HUDEP-2 (cell line): ENCODE results near the gene SLC22A17.
A peak's percentile ranks its signal among the peaks of the same experiment; 100 is the strongest.
"Not testable (repeated sequence)": the region's sequence is repeated elsewhere in the genome, so short reads cannot be mapped to it uniquely, and the experiment has no call there.

Experiments
- DNase-seq, 76 experiments: peaks; one replicate each; lab custom pipeline; 2025; ENCODE audit not compliant: unreplicated experiment in 76 of 76; lab: John Stamatoyannopoulos, UW

Gene SLC22A17

GRCh38 chr14:23347406-23348296 is 5.0 kb downstream of the SLC22A17 start:
- DNase-seq = no peak

- no peak for DNase-seq
Observed at GRCh38 chr14:23346693-23347405, 5.8 kb downstream of the SLC22A17 start.

GRCh38 chr14:23345987-23346692 is 6.5 kb downstream of the SLC22A17 start:
- no peak for DNase-seq

- DNase-seq = peak in 1 of 76 experiments; percentile 4
Observed at GRCh38 chr14:23344481-23344880, 8.2 kb downstream of the SLC22A17 start.

DNA sequence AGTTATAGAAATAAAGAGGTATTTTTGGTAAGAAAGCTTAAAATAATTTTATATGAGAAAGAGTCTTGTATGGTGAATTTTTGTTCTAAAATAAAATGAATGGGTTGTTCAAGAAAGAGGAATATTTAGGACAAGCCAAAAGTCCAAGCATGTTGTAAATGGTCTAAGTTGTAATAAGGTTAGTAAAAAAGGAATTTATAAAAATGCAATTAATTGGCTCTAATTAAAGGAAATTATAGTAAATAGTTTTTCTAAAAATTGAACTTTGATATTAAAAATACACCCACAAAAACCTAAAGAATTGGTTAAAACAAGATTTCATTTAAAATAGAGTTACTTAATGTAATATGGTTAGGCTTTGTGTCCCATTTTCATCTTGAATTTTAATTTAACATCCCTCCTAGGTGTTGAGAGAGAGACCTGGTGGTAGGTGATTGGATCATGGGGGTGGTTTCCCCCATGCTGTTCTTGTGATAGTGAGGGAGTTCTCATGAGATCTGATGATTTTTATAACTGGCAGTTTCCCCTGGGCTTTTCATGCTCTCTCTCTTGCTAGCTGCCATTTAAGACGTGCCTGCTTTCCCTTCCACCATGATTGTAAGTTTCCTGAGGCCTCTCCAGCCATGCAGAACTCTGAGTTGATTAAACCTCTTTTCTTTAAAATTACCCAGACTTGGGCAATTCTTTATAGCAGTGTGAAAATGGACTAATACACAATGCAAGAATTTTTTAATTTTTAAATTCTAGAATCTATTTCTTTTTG is 13.0 kb downstream of the SLC22A17 start:
- DNase-seq = no peak

DNA sequence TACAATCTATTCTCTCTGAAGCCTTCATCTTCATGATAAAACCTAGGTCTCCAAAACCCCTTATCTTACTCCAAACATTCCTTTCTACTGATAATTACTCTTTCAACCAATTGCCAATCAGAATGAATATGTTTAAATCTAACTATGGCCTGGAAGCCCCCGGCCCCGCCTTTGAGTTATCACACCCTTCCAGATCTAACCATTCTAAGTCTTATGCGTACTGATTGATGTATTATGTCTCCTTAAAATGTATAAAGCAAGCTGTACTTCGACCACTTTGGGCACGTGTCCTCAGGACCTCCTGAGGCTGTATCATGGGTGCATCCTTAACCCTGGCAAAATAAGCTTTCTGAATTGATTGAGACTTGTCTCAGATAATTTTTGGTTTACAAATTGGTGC is 17.1 kb downstream of the SLC22A17 start:
- no peak for DNase-seq

DNA sequence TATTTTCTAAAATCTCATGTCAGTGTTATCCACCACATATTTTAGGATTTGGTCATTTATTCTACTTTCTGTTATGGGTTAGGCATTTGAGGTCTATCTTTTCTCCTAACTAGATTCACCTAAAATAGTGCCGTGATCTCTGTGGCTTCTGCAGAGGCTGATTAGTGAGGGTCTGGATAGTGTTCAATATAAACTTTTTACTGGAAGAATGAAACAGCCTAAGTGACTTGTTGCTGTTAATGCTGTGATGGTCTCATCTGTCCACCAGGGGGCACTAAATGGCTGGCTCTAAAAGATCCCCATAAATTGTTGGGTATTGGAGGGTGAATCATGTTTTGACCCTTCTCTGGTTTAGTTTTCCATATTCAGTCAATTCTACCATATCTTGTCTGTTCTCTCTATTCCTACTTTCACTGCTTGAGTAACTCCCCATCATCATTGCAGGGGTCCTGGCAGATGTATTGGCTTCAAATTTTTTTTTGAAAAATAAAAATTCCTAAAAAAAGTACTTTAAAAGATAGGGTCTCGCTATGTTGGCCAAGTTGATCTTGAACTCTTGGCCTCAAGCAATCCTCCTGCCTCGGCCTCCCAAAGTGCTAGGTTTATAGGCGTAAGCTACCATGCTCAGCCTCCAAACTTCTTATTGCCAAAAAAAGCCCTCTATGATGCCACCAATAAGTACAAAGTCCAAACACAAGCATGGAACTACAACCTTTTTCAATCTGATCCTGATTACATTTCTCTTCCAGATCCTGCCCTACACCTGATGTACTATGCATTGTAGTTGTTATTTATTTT is 24.5 kb downstream of the SLC22A17 start:
- DNase-seq = peak in 55 of 76 experiments; percentile 5 to 64 (median 29)

GRCh38 chr14:23326491-23327332 is 26.0 kb downstream of the SLC22A17 start:
- DNase-seq = no peak

DNA sequence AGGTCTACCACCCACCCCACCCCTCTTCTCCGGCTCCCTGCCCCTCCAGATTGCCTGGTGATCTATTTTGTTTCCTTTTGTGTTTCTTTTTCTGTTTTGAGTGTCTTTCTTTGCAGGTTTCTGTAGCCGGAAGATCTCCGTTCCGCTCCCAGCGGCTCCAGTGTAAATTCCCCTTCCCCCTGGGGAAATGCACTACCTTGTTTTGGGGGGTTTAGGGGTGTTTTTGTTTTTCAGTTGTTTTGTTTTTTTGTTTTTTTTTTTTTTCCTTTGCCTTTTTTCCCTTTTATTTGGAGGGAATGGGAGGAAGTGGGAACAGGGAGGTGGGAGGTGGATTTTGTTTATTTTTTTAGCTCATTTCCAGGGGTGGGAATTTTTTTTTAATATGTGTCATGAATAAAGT is 26.9 kb downstream of the SLC22A17 start:
- not testable (repeated sequence) for DNase-seq

DNA sequence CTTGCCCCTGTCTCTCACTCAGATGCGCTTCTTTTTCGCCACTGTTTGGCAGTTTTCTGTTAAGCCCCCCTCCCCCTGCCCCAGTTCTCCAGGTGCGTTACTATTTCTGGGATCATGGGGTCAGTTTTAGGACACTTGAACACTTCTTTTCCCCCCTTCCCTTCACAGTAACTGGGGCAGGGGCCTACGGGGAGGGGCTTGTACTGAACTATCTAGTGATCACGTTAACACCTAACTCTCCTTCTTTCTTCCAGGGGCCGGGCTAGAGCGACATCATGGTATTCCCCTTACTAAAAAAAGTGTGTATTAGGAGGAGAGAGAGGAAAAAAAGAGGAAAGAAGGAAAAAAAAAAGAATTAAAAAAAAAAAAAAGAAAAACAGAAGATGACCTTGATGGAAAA is 27.7 kb downstream of the SLC22A17 start:
- no peak for DNase-seq

DNA sequence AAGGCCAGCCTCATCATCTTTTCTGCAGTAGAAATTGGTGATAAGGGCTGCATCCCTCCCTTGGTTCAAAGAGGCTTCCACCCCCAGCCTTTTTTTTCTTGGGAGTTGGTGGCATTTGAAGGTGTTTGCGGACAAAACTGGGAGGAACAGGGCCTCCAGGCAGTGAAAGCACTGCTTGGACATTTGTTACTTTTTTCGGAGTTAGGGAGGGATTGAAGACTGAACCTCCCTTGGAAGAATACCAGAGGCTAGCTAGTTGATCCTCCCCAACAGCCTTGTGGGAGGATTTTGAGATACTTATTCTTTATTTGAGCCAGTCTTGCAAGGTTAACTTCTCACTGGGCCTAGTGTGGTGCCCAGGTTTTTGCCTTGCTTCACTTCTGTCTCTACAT is 28.2 kb downstream of the SLC22A17 start:
- no peak for DNase-seq

DNA sequence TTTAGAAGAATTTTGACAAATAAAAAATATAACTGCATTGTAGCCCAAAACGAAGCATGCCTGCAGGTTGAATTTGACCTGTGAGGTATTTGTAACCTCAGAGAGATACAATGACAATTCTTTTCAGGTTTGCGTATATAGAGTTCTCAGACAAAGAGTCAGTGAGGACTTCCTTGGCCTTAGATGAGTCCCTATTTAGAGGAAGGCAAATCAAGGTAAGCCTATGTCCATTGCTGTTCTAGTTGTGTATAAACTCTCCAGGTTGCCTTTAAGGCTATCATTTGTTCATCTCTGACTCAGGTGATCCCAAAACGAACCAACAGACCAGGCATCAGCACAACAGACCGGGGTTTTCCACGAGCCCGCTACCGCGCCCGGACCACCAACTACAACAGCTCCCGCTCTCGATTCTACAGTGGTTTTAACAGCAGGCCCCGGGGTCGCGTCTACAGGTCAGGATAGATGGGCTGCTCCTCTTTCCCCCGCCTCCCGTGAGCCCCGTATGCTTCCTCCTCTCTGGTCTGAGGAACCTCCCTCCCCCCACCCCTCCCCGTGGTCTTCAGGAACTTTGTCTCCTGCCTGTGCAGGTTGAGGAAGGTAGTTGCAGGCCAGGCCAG is 28.7 kb downstream of the SLC22A17 start:
- no peak for DNase-seq

DNA sequence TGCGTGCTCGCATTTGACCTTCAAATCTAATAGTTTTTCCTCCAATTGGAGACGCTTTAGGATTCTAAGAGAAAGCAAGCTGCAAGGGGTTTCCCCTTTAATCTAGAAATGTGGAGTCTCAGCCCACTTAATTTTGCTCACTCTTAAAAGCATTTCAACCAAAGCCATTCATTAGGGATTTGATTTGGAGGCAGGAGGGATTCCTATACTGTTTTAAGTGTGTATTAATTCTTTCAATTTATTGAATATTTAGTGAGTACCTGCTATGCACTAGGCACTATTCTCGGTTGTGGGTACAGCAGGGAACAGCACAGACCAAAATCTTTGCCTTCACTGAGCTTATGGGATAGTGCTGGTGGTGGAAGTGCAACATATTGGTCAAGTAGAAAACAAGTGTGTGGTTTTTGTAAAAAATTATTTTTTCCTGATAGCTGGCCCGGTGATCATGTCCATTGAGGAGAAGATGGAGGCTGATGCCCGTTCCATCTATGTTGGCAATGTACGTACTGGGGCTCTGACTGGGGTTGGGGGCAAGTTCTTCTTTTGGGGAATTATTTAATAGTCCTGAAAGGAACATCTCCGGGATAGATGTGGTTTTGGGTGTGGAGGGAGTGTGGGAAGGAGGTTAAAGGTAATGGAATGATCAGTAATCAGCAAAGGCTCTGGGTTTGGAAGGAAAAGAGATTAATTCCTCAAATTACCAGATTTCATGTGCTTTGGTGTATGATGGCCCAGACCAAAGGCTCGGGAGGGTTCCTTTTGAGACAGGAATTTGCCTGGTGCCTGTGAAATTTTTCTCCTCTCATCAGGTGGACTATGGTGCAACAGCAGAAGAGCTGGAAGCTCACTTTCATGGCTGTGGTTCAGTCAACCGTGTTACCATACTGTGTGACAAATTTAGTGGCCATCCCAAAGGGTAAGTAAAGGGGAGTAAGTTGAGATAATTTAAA is 29.8 kb downstream of the SLC22A17 start:
- peak in 1 of 76 experiments; percentile 16 for DNase-seq

DNA sequence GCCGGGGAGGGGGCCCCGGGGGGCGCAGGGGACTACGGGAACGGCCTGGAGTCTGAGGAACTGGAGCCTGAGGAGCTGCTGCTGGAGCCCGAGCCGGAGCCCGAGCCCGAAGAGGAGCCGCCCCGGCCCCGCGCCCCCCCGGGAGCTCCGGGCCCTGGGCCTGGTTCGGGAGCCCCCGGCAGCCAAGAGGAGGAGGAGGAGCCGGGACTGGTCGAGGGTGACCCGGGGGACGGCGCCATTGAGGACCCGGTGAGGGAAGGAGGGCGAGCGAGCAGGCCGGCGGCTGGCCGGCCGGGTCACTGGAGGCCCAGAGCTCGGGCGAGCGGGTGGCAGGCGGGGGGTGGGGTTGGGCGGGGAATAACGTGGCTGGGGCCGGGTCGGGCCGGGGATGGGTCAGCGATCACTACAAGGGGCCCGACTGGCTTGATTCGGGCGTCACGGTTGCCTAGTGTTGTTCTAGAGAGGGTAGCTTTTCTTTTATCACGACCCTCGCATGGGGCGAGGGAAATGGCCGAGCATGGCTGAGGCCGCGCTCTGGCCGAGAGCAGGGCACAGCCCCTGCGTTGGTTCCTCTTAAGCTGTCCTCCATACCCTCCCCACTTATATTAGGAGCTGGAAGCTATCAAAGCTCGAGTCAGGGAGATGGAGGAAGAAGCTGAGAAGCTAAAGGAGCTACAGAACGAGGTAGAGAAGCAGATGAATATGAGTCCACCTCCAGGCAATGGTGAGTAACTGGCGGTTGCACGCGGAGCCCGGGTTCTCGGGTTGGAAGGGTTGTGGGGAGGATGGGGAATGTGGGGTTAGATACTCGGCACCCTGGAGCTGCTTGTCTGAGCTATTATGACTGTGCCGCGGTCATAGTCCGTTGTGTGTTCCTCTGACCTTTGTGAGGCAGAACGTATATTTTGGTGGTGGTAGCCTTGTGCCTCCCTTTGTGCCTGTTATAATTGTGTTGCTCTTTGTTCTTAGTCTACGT is 30.8 kb downstream of the SLC22A17 start:
- peak in 27 of 76 experiments; percentile 4 to 61 (median 26) for DNase-seq

DNA sequence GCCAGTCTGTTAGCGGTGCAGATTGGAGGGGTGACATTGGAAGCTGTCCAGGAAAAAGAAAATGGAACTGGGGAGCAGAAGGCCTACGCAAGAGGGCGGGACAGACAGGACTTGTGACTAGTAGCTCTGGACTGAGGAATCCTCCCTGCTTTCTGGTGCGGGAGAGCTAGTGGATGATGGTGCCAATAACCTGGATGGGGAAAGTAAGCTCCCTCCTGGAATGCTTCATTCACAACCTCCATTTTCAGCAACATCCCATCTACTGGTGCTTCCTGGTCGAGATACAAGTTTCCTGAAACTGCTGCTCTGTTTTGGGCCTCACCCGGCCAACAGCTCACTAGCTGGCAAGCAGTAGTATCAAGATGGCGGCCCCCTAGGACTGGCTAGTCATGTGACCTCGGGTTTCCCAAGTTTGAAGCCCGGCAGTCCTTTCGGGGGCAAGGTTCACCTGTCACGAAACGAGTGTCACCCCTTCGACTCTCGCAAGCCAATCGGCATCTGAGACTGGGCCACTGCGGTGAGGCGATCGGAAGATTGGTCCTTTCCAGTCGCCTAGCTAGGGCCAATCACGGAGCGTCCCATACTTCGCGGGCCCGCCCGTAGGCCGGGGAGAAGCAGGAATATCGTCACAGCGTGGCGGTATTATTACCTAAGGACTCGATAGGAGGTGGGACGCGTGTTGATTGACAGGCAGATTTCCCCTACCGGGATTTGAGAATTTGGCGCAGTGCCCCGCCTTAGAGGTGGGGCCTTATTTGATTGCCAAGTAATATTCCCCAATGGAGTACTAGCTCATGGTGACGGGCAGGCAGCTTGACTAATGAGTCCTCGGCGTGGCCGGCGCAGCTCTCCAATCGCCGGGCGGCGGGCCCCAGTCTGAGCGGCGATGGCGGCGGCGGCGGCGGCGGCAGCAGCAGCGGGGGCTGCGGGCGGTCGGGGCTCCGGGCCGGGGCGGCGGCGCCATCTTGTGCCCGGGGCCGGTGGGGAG is 31.8 kb downstream of the SLC22A17 start, which contains the start of gene PABPN1:
Gene PABPN1 (plus strand): TSS at position 874 of the 988 bp plus-strand sequence. CDS start 13 bp downstream, at position 887.
- DNase-seq = peak in 75 of 76 experiments; percentile 46 to 100 (median 99)
